A549 treated with CORT108297 at 1 μM for 4 hours (cell line): Measurements from ENCODE around the gene IGFBP1. TPM values are rescaled to one million over a fixed set of nuclear protein-coding genes. Genes with fewer than 3 reads are reported as not detected.

ENCODE experiments used
- total RNA-seq: library from RNA; stranded (reverse); fragments of 200-300 nt; extraction: Qiagen RNA extraction; gene quantifications from 5 replicates; pipeline ENCODE4 v1.2.3, GENCODE V29; 2022

Gene IGFBP1
- 25.4 to 42.0 TPM (median 34.7 TPM) in 5 replicates for total RNA-seq

DNA sequence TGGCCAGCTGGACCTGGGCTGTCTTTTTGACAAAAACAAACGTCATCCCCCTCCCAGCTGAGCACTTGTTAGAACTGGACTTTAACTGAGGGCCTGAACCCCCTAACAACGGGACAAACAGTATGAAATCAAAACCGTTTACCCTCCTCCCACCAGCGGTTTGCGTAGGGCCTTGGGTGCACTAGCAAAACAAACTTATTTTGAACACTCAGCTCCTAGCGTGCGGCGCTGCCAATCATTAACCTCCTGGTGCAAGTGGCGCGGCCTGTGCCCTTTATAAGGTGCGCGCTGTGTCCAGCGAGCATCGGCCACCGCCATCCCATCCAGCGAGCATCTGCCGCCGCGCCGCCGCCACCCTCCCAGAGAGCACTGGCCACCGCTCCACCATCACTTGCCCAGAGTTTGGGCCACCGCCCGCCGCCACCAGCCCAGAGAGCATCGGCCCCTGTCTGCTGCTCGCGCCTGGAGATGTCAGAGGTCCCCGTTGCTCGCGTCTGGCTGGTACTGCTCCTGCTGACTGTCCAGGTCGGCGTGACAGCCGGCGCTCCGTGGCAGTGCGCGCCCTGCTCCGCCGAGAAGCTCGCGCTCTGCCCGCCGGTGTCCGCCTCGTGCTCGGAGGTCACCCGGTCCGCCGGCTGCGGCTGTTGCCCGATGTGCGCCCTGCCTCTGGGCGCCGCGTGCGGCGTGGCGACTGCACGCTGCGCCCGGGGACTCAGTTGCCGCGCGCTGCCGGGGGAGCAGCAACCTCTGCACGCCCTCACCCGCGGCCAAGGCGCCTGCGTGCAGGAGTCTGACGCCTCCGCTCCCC lies at the start of gene IGFBP1:
Gene IGFBP1, plus strand, starts transcription at position 304 of the 808 bp plus-strand sequence. Its CDS starts 165 bp downstream, at position 469.

GRCh38 chr7:45873035-45873354 lies 15.3 kb upstream of the IGFBP1 start, which contains the start of gene CCDC201:
TSS of gene CCDC201 (minus strand) at chr7:45873082. CDS start at chr7:45873007, 75 bp downstream.

GRCh38 chr7:45920502-45921380 lies 32.5 kb downstream of the IGFBP1 start, which contains the start of gene IGFBP3:
TSS of gene IGFBP3 (minus strand) at chr7:45921272. CDS start at chr7:45921140, 132 bp downstream.

Other genes starting within 250 kb of the IGFBP1 start
- 0.02 TPM in 1 of 5 replicates, not detected in the others for gene CCDC201, start 15.4 kb upstream of the IGFBP1 start, total RNA-seq
- gene IGFBP3, start 32.8 kb downstream of the IGFBP1 start, total RNA-seq = 160 to 234 TPM (median 206 TPM) in 5 replicates